ENCODE results near the gene ARHGAP32.

DNA sequence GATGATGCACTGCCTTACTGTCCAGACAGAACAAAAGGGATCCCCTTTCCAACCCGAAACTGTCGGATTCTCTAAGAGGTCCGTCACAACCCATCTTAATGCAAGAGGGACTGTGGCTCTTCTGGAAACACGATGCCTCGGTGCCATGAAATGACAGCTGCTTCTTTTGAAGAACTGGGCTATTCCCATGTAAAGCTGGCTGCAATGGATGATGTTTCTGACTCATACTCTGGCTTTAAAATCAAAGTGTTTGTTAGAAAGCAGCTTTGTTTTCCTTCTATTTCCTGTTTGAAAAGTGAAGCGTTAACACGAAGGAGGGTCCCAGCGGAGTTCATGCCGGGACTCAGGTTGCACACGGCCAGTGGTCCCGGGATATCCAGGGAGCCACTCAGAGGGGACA lies 252.5 kb downstream of the ARHGAP32 start:
- TF ChIP-seq EZH2 (IDR thresholded peaks at IDR 0.05; ENCODE audit: insufficient read depth, poor library complexity, severe bottlenecking) (no peak), EZH2phosphoT487 (IDR thresholded peaks at IDR 0.05; ENCODE audit: insufficient read depth, low read depth) (no peak)
